HCT116 (cell line): ENCODE measurements around the gene RMI2. TPM values are rescaled to one million over a fixed set of nuclear protein-coding genes. Genes with fewer than 3 reads are reported as not detected.

ENCODE experiments used
- ATAC-seq: fragments of 200-7000 bp; cut with Tn5 transposase; 2 replicates; pipeline ENCODE4 v1.9.1; 2020; ENCODE audit warnings: mild to moderate bottlenecking, moderate library complexity
- BruUV-seq: library from RNA; stranded (reverse); fragments of 400-500 nt; replicated peaks from 2 replicates; lab custom pipeline; 2021; lab: Mats Ljungman, UMichigan
- CTCF ChIA-PET: fragments of 300-600 bp; sonication (Branson Sonifier 250); formaldehyde crosslinking; loops from one replicate; lab custom pipeline; 2021; ENCODE audit warnings: antibody characterized with exemption; lab: Charles Lee
- POLR2A ChIA-PET: fragments of 300-600, 350-600 bp; sonication (Branson Sonifier 250); formaldehyde crosslinking; loops from one replicate; lab custom pipeline; 2021; ENCODE audit warnings: antibody characterized with exemption; lab: Charles Lee
- RAD21 ChIA-PET, 2 experiments: fragments of 300-600 bp; sonication (Branson Sonifier 250); formaldehyde crosslinking; loops; one replicate each; lab custom pipeline; 2023; ENCODE audit warnings: low total read pairs in 2 of 2; ENCODE audit not compliant: uncharacterized antibody in 2 of 2, unreplicated experiment in 2 of 2, low non-redundant PET in 1 of 2; lab: Charles Lee
- DNase-seq: peaks from one replicate; pipeline ENCODE4 v3.0.0-alpha.2; 2010; ENCODE audit warnings: low read depth, low spot score
- H2AFZ ChIP-seq: fragments of 200-600 bp; shearing (Covaris generic), sonication (generic); 2 replicates; pipeline ENCODE4 v1.6.1; 2017; ENCODE audit warnings: low read depth, mixed run types, mixed read lengths, antibody characterized with exemption, low read length; ENCODE audit not compliant: poor library complexity, severe bottlenecking
- H3K27ac ChIP-seq: 2 replicates; pipeline ENCODE4 v1.5.1; 2012; ENCODE audit warnings: low read depth, low read length
- H3K27me3 ChIP-seq: fragments of 200-600 bp; sonication (generic); 2 replicates; pipeline ENCODE4 v1.6.1; 2016; ENCODE audit warnings: mixed run types, low read length, mixed read lengths; ENCODE audit not compliant: insufficient read depth
- H3K36me3 ChIP-seq, 2 experiments: fragments of 200-500 bp in 1 of 2; fragments of 200-600 bp in 1 of 2; sonication (Bioruptor generic) in 1 of 2; sonication (generic) in 1 of 2; 2 replicates each; pipeline versions ENCODE4 v1.5.1 to v1.6.1; 2014 to 2016; ENCODE audit warnings: low read length in 2 of 2, inconsistent platforms in 1 of 2, mixed read lengths in 1 of 2, mixed run types in 1 of 2; ENCODE audit not compliant: insufficient read depth in 2 of 2, control insufficient read depth in 1 of 2
- H3K4me1 ChIP-seq, 2 experiments: fragments of 200-600 bp in 1 of 2; sonication (generic) in 1 of 2; 2 replicates each; pipeline versions ENCODE4 v1.5.1 to v1.6.1; 2012 to 2017; ENCODE audit warnings: low read length in 2 of 2, inconsistent platforms in 1 of 2, mild to moderate bottlenecking in 1 of 2, mixed read lengths in 1 of 2, mixed run types in 1 of 2, moderate library complexity in 1 of 2; ENCODE audit not compliant: insufficient read depth in 2 of 2, control insufficient read depth in 1 of 2
- H3K4me2 ChIP-seq: fragments of 200-600 bp; sonication (generic); 2 replicates; pipeline ENCODE4 v1.6.1; 2017; ENCODE audit warnings: mixed run types, low read length, mixed read lengths
- H3K4me3 ChIP-seq, 2 experiments: fragments of 200-600 bp in 1 of 2; sonication (generic) in 1 of 2; replicated peaks in 1 of 2; 2 replicates each; pipeline ENCODE4 v1.5.1; 2011 to 2016; ENCODE audit warnings: low read length in 2 of 2, control low read depth in 1 of 2, low read depth in 1 of 2, mild to moderate bottlenecking in 1 of 2, mixed read lengths in 1 of 2, mixed run types in 1 of 2
- H3K79me2 ChIP-seq: fragments of 200-600 bp; sonication (generic); 2 replicates; pipeline ENCODE4 v1.6.1; 2017; ENCODE audit warnings: mild to moderate bottlenecking, mixed run types, low read length, moderate library complexity, mixed read lengths; ENCODE audit not compliant: insufficient read depth
- H3K9ac ChIP-seq: fragments of 200-600 bp; sonication (generic); 2 replicates; pipeline ENCODE4 v1.6.1; 2016; ENCODE audit warnings: low read length, mixed read lengths
- H3K9me2 ChIP-seq: fragments of 200-600 bp; sonication (generic), shearing (Covaris generic); 2 replicates; pipeline ENCODE4 v1.6.1; 2017; ENCODE audit warnings: mixed run types, mild to moderate bottlenecking, moderate library complexity; ENCODE audit not compliant: insufficient read depth
- H3K9me3 ChIP-seq, 2 experiments: fragments of 200-500 bp in 1 of 2; fragments of 200-600 bp in 1 of 2; sonication (Bioruptor generic) in 1 of 2; sonication (generic) in 1 of 2; 2 replicates each; pipeline ENCODE4 v1.6.1; 2014 to 2017; ENCODE audit warnings: low read length in 2 of 2, mixed read lengths in 2 of 2, inconsistent platforms in 1 of 2, low read depth in 1 of 2, mild to moderate bottlenecking in 1 of 2, mixed run types in 1 of 2, moderate library complexity in 1 of 2; ENCODE audit not compliant: control insufficient read depth in 1 of 2, insufficient read depth in 1 of 2
- H4K20me1 ChIP-seq: fragments of 200-600 bp; sonication (generic), shearing (Covaris generic); 2 replicates; pipeline ENCODE4 v1.6.1; 2017; ENCODE audit warnings: mixed run types, mild to moderate bottlenecking, moderate library complexity; ENCODE audit not compliant: insufficient read depth
- CTCF ChIP-seq, 3 experiments: fragments of 200-600 bp in 1 of 3; sonication (generic) in 1 of 3; IDR thresholded peaks in 2 of 3; conservative IDR thresholded peaks in 1 of 3; 2 replicates each; pipeline ENCODE4 v1.5.1; 2012 to 2017; ENCODE audit warnings: low read depth in 2 of 3, low read length in 2 of 3, antibody characterized with exemption in 1 of 3, borderline replicate concordance in 1 of 3, control low read depth in 1 of 3, mild to moderate bottlenecking in 1 of 3, mixed read lengths in 1 of 3, mixed run types in 1 of 3, moderate library complexity in 1 of 3; ENCODE audit not compliant: insufficient read depth in 1 of 3
- POLR2A ChIP-seq: IDR thresholded peaks from 2 replicates; pipeline ENCODE4 v1.7.0; 2011; ENCODE audit warnings: borderline replicate concordance; ENCODE audit not compliant: insufficient read depth, insufficient read length; ENCODE audit errors: extremely low read depth
- SIN3A ChIP-seq: IDR thresholded peaks from 2 replicates; pipeline ENCODE4 v1.6.1; 2012; ENCODE audit warnings: low read depth
- SP1 ChIP-seq: IDR thresholded peaks from 2 replicates; pipeline ENCODE4 v1.6.1; 2012; ENCODE audit warnings: low read depth
- TCF7L2 ChIP-seq: IDR thresholded peaks from 2 replicates; pipeline ENCODE4 v1.7.0; 2011; ENCODE audit warnings: borderline replicate concordance, inconsistent platforms; ENCODE audit not compliant: insufficient read depth, insufficient read length; ENCODE audit errors: extremely low read depth
- intact Hi-C: fragments of 100-400 bp; cut with micrococcal nuclease; formaldehyde crosslinking; loops from 2 replicates; pipeline ENCODE4 v1.10.0; 2022
- total RNA-seq: library from RNA; stranded (reverse); gene quantifications from one replicate; pipeline ENCODE4 v1.2.1, GENCODE V29; 2021; ENCODE audit not compliant: unreplicated experiment
- TF ChIP-seq, protein P1 (sequence below): IDR thresholded peaks from 2 replicates; pipeline ENCODE4 v1.6.1; 2012

The RMI2 gene
- total RNA-seq, 1 experiment from 2014 or later: 19.9 TPM

GRCh38 chr16:11359370-11359769 lies 14.1 kb downstream of the RMI2 start:
- DNase-seq (peak; percentile 12), ATAC-seq (no peak)
- Histone ChIP-seq H2AFZ (no peak overlapping the region), H4K20me1 (no peaks in the 10 kb centered on the region), H3K9me2 (no peaks in the 10 kb centered on the region), H3K27ac (no peak overlapping the region), H3K36me3 (no peaks in the 10 kb centered on the region), H3K4me1 (peaks cover 39 to 68% of the 10 kb centered on the region in 2 experiments), H3K9me3 (no peaks in the 10 kb centered on the region), H3K4me2 (peak overlapping the region; percentile 70), H3K4me3 (no peak overlapping the region), H3K27me3 (no peaks in the 10 kb centered on the region), H3K9ac (no peak overlapping the region), H3K79me2 (no peaks in the 10 kb centered on the region)
- RAD21 ChIA-PET: interaction anchor here in 1 of 2 experiments (1.6 kb wide), 1 partner anchor 12 kb away, joined by 3 read pairs; no protein-coding TSS in a partner anchor
- CTCF ChIA-PET: interaction anchor here (1.1 to 4.1 kb wide), 3 partner anchors 12 to 388 kb away, joined by 3 to 26 read pairs (median 14); partner anchors contain the start of gene SOCS1
- POLR2A ChIA-PET: interaction anchor here (2.7 kb wide), 1 partner anchor 104 kb away, joined by 22 read pairs; the partner anchor contains the start of gene SOCS1
- intact Hi-C loops: no loop called here
- no TSS peak for BruUV-seq
- TF ChIP-seq CTCF (IDR thresholded peaks at IDR 0.05 in 2 of 3, conservative IDR thresholded peaks at IDR 0.05 in 1 of 3; ENCODE audit: borderline replicate concordance in 1 of 3, insufficient read depth in 1 of 3, low read depth in 2 of 3, low read length in 2 of 3): no peak
- peak; percentile 53 for TF ChIP-seq SP1
- no peak for TF ChIP-seq POLR2A
- no peak for TF ChIP-seq TCF7L2
- TF ChIP-seq SIN3A: peak; percentile 46; the same call in 1 of the 2 replicates
- TF ChIP-seq, protein P1, sequence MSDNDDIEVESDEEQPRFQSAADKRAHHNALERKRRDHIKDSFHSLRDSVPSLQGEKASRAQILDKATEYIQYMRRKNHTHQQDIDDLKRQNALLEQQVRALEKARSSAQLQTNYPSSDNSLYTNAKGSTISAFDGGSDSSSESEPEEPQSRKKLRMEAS: peak; percentile 66
